ENCODE results near the gene ELOA. TPM values are rescaled to one million over a fixed set of nuclear protein-coding genes. Genes with fewer than 3 reads are reported as not detected.

The ELOA gene
- total and polyA plus RNA-seq, 9 of the 15 experiments (the other 6 are each of a cell fraction or from before 2014, with no cell fraction given), result 31.9 to 98.6 (median 61.3) TPM

DNA sequence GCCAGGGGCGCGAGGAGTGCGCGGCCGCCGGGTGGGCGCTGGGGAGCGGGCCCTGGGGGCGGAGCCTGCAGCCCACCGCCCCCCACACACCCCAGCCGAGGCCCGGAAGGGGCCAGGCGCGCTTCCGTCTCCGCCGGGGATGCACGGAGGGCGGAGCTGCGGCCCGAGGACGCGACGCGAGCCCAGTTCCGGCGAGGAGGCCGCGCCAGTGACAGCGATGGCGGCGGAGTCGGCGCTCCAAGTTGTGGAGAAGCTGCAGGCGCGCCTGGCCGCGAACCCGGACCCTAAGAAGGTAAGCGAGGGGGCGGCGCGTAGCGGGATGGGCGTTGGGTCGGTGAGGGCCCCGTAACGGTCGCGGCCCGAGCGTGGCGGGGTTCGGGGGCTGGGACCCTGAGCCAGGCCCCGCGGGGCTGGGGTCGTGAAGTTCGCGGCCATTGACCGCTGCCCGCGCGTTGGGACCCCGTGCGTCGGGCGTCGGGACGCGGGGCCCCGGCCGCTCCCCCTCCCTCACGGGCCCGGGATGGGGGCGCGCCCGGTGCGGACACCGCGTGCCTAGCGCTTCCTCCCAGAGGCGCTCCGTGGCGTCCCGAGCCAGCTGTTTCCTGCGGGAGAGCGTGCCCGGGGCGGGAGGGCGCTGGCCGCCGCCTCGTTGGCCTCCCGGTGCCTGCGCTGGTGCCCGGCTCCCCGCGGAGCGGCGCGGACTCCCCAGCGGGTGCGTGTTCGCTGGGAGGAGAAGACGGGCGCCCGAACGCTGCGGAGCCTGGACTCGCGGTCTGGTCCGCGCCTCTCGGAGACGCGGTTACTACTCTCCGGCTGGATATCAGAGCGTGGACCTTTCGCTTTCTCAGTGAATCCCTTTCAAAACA, at the start of gene ELOA (continued):
- TF ChIP-seq ELF4 (CRISPR knock-in tag; IDR thresholded peaks at IDR 0.05), result no peak
- TF ChIP-seq HNRNPLL (IDR thresholded peaks at IDR 0.05; ENCODE audit: low read depth, low read length, poor library complexity, severe bottlenecking), result peak; percentile 30
- TF ChIP-seq RBM34 (IDR thresholded peaks at IDR 0.05; ENCODE audit: borderline replicate concordance, insufficient read depth, low read length), result no peak
- 0 out of 2 replicates have a peak, but pooled peaks have one; percentile 23 for TF ChIP-seq TAF7 (tag; IDR thresholded peaks at IDR 0.05)
- peak; percentile 46 for TF ChIP-seq HNRNPK (IDR thresholded peaks at IDR 0.05; ENCODE audit: low read depth, low read length, poor library complexity, severe bottlenecking)
- TF ChIP-seq POLR2AphosphoS2 (IDR thresholded peaks at IDR 0.05; ENCODE audit: low read length), result no peak
- TF ChIP-seq ZNF780A (CRISPR knock-in tag; IDR thresholded peaks at IDR 0.05), result 0 out of 2 replicates have a peak, but pooled peaks have one; percentile 9
- 0 out of 2 replicates have a peak, but pooled peaks have one; percentile 6 for TF ChIP-seq DMBX1 (CRISPR knock-in tag; IDR thresholded peaks at IDR 0.05; ENCODE audit: borderline replicate concordance)
- peak; percentile 8 for TF ChIP-seq CHD1 (IDR thresholded peaks at IDR 0.05; ENCODE audit: low read length)
- TF ChIP-seq ZBTB7A (IDR thresholded peaks at IDR 0.05; ENCODE audit: borderline replicate concordance, control insufficient read depth, low read depth, low read length), result peak; percentile 97
- TF ChIP-seq NFRKB (IDR thresholded peaks at IDR 0.05; ENCODE audit: low read depth), result peak; percentile 58; the same call in 1 of the 2 replicates
- no peak for TF ChIP-seq CHD2 (IDR thresholded peaks at IDR 0.05; ENCODE audit: low read depth, low read length)
- peak; percentile 66 for TF ChIP-seq PHF20 (IDR thresholded peaks at IDR 0.05; ENCODE audit: partially characterized antibody)
- TF ChIP-seq, protein P1, sequence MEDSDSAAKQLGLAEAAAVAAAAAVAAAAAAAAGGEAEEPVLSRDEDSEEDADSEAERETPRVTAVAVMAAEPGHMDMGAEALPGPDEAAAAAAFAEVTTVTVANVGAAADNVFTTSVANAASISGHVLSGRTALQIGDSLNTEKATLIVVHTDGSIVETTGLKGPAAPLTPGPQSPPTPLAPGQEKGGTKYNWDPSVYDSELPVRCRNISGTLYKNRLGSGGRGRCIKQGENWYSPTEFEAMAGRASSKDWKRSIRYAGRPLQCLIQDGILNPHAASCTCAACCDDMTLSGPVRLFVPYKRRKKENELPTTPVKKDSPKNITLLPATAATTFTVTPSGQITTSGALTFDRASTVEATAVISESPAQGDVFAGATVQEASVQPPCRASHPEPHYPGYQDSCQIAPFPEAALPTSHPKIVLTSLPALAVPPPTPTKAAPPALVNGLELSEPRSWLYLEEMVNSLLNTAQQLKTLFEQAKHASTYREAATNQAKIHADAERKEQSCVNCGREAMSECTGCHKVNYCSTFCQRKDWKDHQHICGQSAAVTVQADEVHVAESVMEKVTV (CRISPR knock-in tag; IDR thresholded peaks at IDR 0.05), result no peak
- no peak for TF ChIP-seq KLF6 (CRISPR knock-in tag; IDR thresholded peaks at IDR 0.05; ENCODE audit: borderline replicate concordance)
- TF ChIP-seq KDM1A (IDR thresholded peaks at IDR 0.05), result no peak
- TF ChIP-seq NR3C1 (CRISPR knock-in tag; IDR thresholded peaks at IDR 0.05), result peak; percentile 85
- no peak for TF ChIP-seq TOE1 (IDR thresholded peaks at IDR 0.05; ENCODE audit: borderline replicate concordance)
- no peak for TF ChIP-seq TOE1 (CRISPR knock-in tag; IDR thresholded peaks at IDR 0.05; ENCODE audit: borderline replicate concordance, low read depth)
- no peak for TF ChIP-seq NFYB (IDR thresholded peaks at IDR 0.05; ENCODE audit: extremely low read depth, insufficient read length)
- TF ChIP-seq TEAD4 (IDR thresholded peaks at IDR 0.05; ENCODE audit: low read length), result no peak
- TF ChIP-seq TEAD4 (CRISPR knock-in tag; IDR thresholded peaks at IDR 0.05; ENCODE audit: borderline replicate concordance), result peak; percentile 89
- TF ChIP-seq CHD4 (IDR thresholded peaks at IDR 0.05; ENCODE audit: insufficient read depth, insufficient replicate concordance, low read depth, low read length, poor library complexity, severe bottlenecking), result no peak
- TF ChIP-seq RFX5 (IDR thresholded peaks at IDR 0.05; ENCODE audit: low read depth, low read length), result no peak
- TF ChIP-seq, protein P2, sequence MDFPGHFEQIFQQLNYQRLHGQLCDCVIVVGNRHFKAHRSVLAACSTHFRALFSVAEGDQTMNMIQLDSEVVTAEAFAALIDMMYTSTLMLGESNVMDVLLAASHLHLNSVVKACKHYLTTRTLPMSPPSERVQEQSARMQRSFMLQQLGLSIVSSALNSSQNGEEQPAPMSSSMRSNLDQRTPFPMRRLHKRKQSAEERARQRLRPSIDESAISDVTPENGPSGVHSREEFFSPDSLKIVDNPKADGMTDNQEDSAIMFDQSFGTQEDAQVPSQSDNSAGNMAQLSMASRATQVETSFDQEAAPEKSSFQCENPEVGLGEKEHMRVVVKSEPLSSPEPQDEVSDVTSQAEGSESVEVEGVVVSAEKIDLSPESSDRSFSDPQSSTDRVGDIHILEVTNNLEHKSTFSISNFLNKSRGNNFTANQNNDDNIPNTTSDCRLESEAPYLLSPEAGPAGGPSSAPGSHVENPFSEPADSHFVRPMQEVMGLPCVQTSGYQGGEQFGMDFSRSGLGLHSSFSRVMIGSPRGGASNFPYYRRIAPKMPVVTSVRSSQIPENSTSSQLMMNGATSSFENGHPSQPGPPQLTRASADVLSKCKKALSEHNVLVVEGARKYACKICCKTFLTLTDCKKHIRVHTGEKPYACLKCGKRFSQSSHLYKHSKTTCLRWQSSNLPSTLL (IDR thresholded peaks at IDR 0.05), result no peak
- no peak for TF ChIP-seq PHB (CRISPR knock-in tag; IDR thresholded peaks at IDR 0.05)

Measured in K562 (cell line).